ENCODE measurements around the gene APEX2. TPM values are rescaled to one million over a fixed set of nuclear protein-coding genes. Genes with fewer than 3 reads are reported as not detected.

The APEX2 gene
- total and polyA plus RNA-seq, 2 donors = 6.7 to 9.0 TPM

Other genes starting within 250 kb of the APEX2 start
- not detected for gene ITIH6, start 202.1 kb upstream of the APEX2 start, total RNA-seq
- gene ITIH6, start 202.1 kb upstream of the APEX2 start, polyA plus RNA-seq = not detected
- gene MAGED2, start 192.6 kb upstream of the APEX2 start, total RNA-seq = 183 TPM
- 88.3 TPM for gene MAGED2, start 192.6 kb upstream of the APEX2 start, polyA plus RNA-seq
- gene TRO, start 79.5 kb upstream of the APEX2 start, total RNA-seq = 17.3 TPM
- gene TRO, start 79.5 kb upstream of the APEX2 start, polyA plus RNA-seq = 12.4 TPM
- gene PFKFB1, start 6.2 kb upstream of the APEX2 start, total RNA-seq = 0.19 TPM
- 0.41 TPM for gene PFKFB1, start 6.2 kb upstream of the APEX2 start, polyA plus RNA-seq
- gene ALAS2, start 30.6 kb downstream of the APEX2 start, total RNA-seq = 16.9 TPM
- gene ALAS2, start 30.6 kb downstream of the APEX2 start, polyA plus RNA-seq = 0.41 TPM
- 0.14 TPM for gene PAGE2B, start 74.7 kb downstream of the APEX2 start, total RNA-seq
- 1.2 TPM for gene PAGE2B, start 74.7 kb downstream of the APEX2 start, polyA plus RNA-seq
- 0.24 TPM for gene PAGE2, start 88.7 kb downstream of the APEX2 start, total RNA-seq
- gene PAGE2, start 88.7 kb downstream of the APEX2 start, polyA plus RNA-seq = 1.1 TPM
- 0.14 TPM for gene PAGE5, start 220.0 kb downstream of the APEX2 start, total RNA-seq
- 0.32 TPM for gene PAGE5, start 220.0 kb downstream of the APEX2 start, polyA plus RNA-seq

All from thymus (tissue), 2 donors.